Measurements from ENCODE around the gene PCSK5.

Gene PCSK5

DNA sequence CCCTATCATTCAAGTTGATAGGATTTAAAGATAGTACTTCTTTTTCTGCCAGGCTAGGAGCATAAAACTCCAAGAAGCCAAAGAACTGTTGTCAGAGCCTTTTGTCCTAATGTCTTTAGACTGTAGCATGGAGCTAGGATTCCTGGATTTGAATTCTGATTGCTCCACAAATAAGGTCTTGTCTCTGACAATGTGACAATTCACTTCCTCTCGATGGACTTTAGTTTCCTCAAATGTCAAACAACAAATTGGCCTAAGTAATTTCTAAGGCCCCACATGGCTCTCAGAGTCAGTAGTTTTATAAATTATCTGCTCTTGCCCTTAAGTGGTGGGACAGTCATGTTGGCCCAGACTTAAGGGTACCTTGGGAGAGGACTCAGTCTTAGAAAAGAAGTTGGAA is 467.1 kb downstream of the PCSK5 start:
- Histone ChIP-seq H3K4me3 (ENCODE audit: low read length) (no peak overlapping the region), H3K27ac (ENCODE audit: low read length) (no peak overlapping the region), H3K4me1 (ENCODE audit: low read length) (no peaks in the 10 kb centered on the region), H4K20me1 (ENCODE audit: insufficient read depth, low read length) (no peaks in the 10 kb centered on the region), H3K79me2 (ENCODE audit: low read length) (no peaks in the 10 kb centered on the region), H3K9ac (ENCODE audit: low read length) (no peak overlapping the region), H3K9me2 (replicated peaks; ENCODE audit: insufficient read depth, low read length) (no peaks in the 10 kb centered on the region), H3K36me3 (replicated peaks; ENCODE audit: insufficient read depth, low read length) (no peaks in the 10 kb centered on the region), H3F3A (ENCODE audit: insufficient read depth, low read length) (no peaks in the 10 kb centered on the region), H3K4me2 (ENCODE audit: low read depth, low read length) (no peak overlapping the region), H3K9me3 (replicated peaks; ENCODE audit: insufficient read depth, low read length) (no peaks in the 10 kb centered on the region), H3K27me3 (replicated peaks; ENCODE audit: insufficient read depth, low read length) (no peaks in the 10 kb centered on the region), H2AFZ (ENCODE audit: low read length) (no peak overlapping the region)
- TF ChIP-seq, protein P1, sequence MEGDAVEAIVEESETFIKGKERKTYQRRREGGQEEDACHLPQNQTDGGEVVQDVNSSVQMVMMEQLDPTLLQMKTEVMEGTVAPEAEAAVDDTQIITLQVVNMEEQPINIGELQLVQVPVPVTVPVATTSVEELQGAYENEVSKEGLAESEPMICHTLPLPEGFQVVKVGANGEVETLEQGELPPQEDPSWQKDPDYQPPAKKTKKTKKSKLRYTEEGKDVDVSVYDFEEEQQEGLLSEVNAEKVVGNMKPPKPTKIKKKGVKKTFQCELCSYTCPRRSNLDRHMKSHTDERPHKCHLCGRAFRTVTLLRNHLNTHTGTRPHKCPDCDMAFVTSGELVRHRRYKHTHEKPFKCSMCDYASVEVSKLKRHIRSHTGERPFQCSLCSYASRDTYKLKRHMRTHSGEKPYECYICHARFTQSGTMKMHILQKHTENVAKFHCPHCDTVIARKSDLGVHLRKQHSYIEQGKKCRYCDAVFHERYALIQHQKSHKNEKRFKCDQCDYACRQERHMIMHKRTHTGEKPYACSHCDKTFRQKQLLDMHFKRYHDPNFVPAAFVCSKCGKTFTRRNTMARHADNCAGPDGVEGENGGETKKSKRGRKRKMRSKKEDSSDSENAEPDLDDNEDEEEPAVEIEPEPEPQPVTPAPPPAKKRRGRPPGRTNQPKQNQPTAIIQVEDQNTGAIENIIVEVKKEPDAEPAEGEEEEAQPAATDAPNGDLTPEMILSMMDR (IDR thresholded peaks at IDR 0.05; ENCODE audit: low read length) = no peak
- TF ChIP-seq EZH2phosphoT487 (IDR thresholded peaks at IDR 0.05; ENCODE audit: low read length) (no peak), EZH2 (optimal IDR thresholded peaks at IDR 0.05; ENCODE audit: low read depth, low read length) (no peak)
- DNase-seq = no peak

- DNase-seq = no peak
- Histone ChIP-seq H3K36me3 (replicated peaks; ENCODE audit: insufficient read depth, low read length) (no peaks in the 10 kb centered on the region), H4K20me1 (ENCODE audit: insufficient read depth, low read length) (no peaks in the 10 kb centered on the region), H3F3A (ENCODE audit: insufficient read depth, low read length) (no peaks in the 10 kb centered on the region), H3K4me1 (ENCODE audit: low read length) (no peaks in the 10 kb centered on the region), H3K4me3 (ENCODE audit: low read length) (no peak overlapping the region), H3K9me3 (replicated peaks; ENCODE audit: insufficient read depth, low read length) (no peaks in the 10 kb centered on the region), H3K79me2 (ENCODE audit: low read length) (no peaks in the 10 kb centered on the region), H3K9ac (ENCODE audit: low read length) (no peak overlapping the region), H3K4me2 (ENCODE audit: low read depth, low read length) (no peak overlapping the region), H2AFZ (ENCODE audit: low read length) (no peak overlapping the region), H3K9me2 (replicated peaks; ENCODE audit: insufficient read depth, low read length) (no peaks in the 10 kb centered on the region), H3K27ac (ENCODE audit: low read length) (no peak overlapping the region), H3K27me3 (replicated peaks; ENCODE audit: insufficient read depth, low read length) (no peaks in the 10 kb centered on the region)
- TF ChIP-seq, protein P1 (IDR thresholded peaks at IDR 0.05; ENCODE audit: low read length) = no peak
- TF ChIP-seq EZH2phosphoT487 (IDR thresholded peaks at IDR 0.05; ENCODE audit: low read length) (no peak), EZH2 (optimal IDR thresholded peaks at IDR 0.05; ENCODE audit: low read depth, low read length) (no peak)
Measured at GRCh38 chr9:76358628-76359280, 468.3 kb downstream of the PCSK5 start.

- no peak overlapping the region for H3K27ac ChIP-seq (ENCODE audit: low read length)
- no peak overlapping the region for H3K4me2 ChIP-seq (ENCODE audit: low read depth, low read length)
- no peaks in the 10 kb centered on the region for H3K27me3 ChIP-seq (replicated peaks; ENCODE audit: insufficient read depth, low read length)
- no peaks in the 10 kb centered on the region for H3K4me1 ChIP-seq (ENCODE audit: low read length)
- no peaks in the 10 kb centered on the region for H3K79me2 ChIP-seq (ENCODE audit: low read length)
- no peak for TF ChIP-seq EZH2phosphoT487 (IDR thresholded peaks at IDR 0.05; ENCODE audit: low read length)
- TF ChIP-seq EZH2 (optimal IDR thresholded peaks at IDR 0.05; ENCODE audit: low read depth, low read length) = no peak
- TF ChIP-seq, protein P1 (IDR thresholded peaks at IDR 0.05; ENCODE audit: low read length) = no peak
- H3K9me2 ChIP-seq (replicated peaks; ENCODE audit: insufficient read depth, low read length) = no peaks in the 10 kb centered on the region
- H3F3A ChIP-seq (ENCODE audit: insufficient read depth, low read length) = no peaks in the 10 kb centered on the region
- no peaks in the 10 kb centered on the region for H4K20me1 ChIP-seq (ENCODE audit: insufficient read depth, low read length)
- DNase-seq = no peak
- no peak overlapping the region for H2AFZ ChIP-seq (ENCODE audit: low read length)
- H3K4me3 ChIP-seq (ENCODE audit: low read length) = no peak overlapping the region
- no peak overlapping the region for H3K9ac ChIP-seq (ENCODE audit: low read length)
- no peaks in the 10 kb centered on the region for H3K9me3 ChIP-seq (replicated peaks; ENCODE audit: insufficient read depth, low read length)
- no peaks in the 10 kb centered on the region for H3K36me3 ChIP-seq (replicated peaks; ENCODE audit: insufficient read depth, low read length)
Measured at GRCh38 chr9:76359365-76359764, 468.9 kb downstream of the PCSK5 start.
